Mucosa of descending colon (tissue), 3 donors: ENCODE measurements around the gene CD8A. TPM values are rescaled to one million over a fixed set of nuclear protein-coding genes. Genes with fewer than 3 reads are reported as not detected.

Experiments
- ATAC-seq: fragments of 200-7000 bp; cut with Tn5 transposase; one replicate; pipeline ENCODE4 v1.9.1; 2020; ENCODE audit warnings: mild to moderate bottlenecking, moderate library complexity
- DNase-seq, 3 donors: peaks; one replicate each; pipeline ENCODE4 v3.0.0-alpha.2; 2020
- H3K36me3 ChIP-seq: fragments of 200-600 bp; one replicate; pipeline ENCODE4 v1.8.0; 2021; ENCODE audit warnings: low read depth, mild to moderate bottlenecking
- H3K4me1 ChIP-seq: fragments of 200-600 bp; one replicate; pipeline ENCODE4 v1.8.0; 2021; ENCODE audit warnings: low read depth, mild to moderate bottlenecking
- H3K4me3 ChIP-seq: fragments of 200-600 bp; one replicate; pipeline ENCODE4 v1.8.0; 2021; ENCODE audit warnings: mild to moderate bottlenecking
- H3K9me3 ChIP-seq: fragments of 200-600 bp; one replicate; pipeline ENCODE4 v1.8.0; 2021; ENCODE audit warnings: mild to moderate bottlenecking
- intact Hi-C, 2 donors: fragments of 100-400 bp; cut with DNase I in 1 of 2; cut with micrococcal nuclease in 1 of 2; formaldehyde crosslinking; loops; one replicate each; pipeline versions ENCODE4 v1.11.0 to v1.11.1; 2022; cut with DNase I, micrococcal nuclease
- total RNA-seq, 3 donors: library from RNA; stranded (reverse); fragmentation: NEBNext Ultra II Directional in 2 of 3; extraction: Animal tissue kit (Norgen Biotek cat#: 25700) in 2 of 3; gene quantifications; one replicate each; pipeline versions ENCODE4 v1.2.1 to v1.2.4, GENCODE V29; 2021 to 2023
- TF ChIP-seq, protein P1 (sequence below): fragments of 200-600 bp; IDR thresholded peaks from one replicate; pipeline ENCODE4 v1.8.0; 2022; ENCODE audit warnings: antibody characterized with exemption, mild to moderate bottlenecking
- donor health status: DM: no; HTN: no; CAD: no; lungs with moderate emphysema.
- donor health status: DM: no; HTN: no; CAD: no.
- donor health status: DM: no; HTN: yes; CAD: no.

Gene CD8A
- total RNA-seq, 3 donors from 2014 or later: 4.1 to 9.1 (median 9.1) TPM

- intact Hi-C loops: no loop called here
- Histone ChIP-seq H3K4me1 (peaks cover 19% of the 10 kb centered on the region), H3K36me3 (no peaks in the 10 kb centered on the region), H3K9me3 (no peaks in the 10 kb centered on the region), H3K4me3 (no peak overlapping the region)
- TF ChIP-seq, protein P1, sequence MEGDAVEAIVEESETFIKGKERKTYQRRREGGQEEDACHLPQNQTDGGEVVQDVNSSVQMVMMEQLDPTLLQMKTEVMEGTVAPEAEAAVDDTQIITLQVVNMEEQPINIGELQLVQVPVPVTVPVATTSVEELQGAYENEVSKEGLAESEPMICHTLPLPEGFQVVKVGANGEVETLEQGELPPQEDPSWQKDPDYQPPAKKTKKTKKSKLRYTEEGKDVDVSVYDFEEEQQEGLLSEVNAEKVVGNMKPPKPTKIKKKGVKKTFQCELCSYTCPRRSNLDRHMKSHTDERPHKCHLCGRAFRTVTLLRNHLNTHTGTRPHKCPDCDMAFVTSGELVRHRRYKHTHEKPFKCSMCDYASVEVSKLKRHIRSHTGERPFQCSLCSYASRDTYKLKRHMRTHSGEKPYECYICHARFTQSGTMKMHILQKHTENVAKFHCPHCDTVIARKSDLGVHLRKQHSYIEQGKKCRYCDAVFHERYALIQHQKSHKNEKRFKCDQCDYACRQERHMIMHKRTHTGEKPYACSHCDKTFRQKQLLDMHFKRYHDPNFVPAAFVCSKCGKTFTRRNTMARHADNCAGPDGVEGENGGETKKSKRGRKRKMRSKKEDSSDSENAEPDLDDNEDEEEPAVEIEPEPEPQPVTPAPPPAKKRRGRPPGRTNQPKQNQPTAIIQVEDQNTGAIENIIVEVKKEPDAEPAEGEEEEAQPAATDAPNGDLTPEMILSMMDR: no peak
- peak; percentile 35 for ATAC-seq
- no peak for DNase-seq
Measured at GRCh38 chr2:86786001-86786536, 4.6 kb downstream of the CD8A start.

GRCh38 chr2:86785456-86785855 is 5.3 kb downstream of the CD8A start:
- Histone ChIP-seq H3K9me3 (no peaks in the 10 kb centered on the region), H3K4me1 (peaks cover 15% of the 10 kb centered on the region), H3K36me3 (no peaks in the 10 kb centered on the region), H3K4me3 (no peak overlapping the region)
- TF ChIP-seq, protein P1: no peak
- DNase-seq (no peak), ATAC-seq (peak; percentile 39)
- intact Hi-C loops: no loop called here

- no peaks in the 10 kb centered on the region for H3K4me1 ChIP-seq
- TF ChIP-seq, protein P1: no peak
- no peaks in the 10 kb centered on the region for H3K9me3 ChIP-seq
- intact Hi-C loops: no loop called here
- DNase-seq: no peak
- ATAC-seq: no peak
- no peaks in the 10 kb centered on the region for H3K36me3 ChIP-seq
- no peak overlapping the region for H3K4me3 ChIP-seq
Measured at GRCh38 chr2:86783615-86784339, 6.9 kb downstream of the CD8A start.

DNA sequence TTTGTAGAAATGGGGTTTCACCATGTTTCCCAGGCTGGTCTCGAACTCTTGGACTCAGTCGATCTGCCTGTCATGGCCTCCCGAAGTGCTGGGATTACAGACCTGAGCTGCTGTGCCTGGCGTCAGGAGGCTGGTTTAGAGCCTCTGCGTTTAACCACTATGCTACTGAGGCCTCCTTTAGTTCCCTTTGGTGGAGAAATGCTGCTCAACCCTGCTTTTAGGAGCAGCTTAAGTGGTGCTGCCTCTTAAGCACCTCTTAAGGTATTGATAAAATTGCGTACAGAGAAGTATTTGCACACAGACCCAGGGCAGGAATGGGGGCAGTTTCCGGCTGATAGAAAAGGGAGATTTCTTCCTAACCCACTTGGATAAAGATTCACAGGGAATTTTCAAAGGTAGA is 8.0 kb downstream of the CD8A start:
- Histone ChIP-seq H3K4me3 (no peak overlapping the region), H3K9me3 (no peaks in the 10 kb centered on the region), H3K36me3 (no peaks in the 10 kb centered on the region), H3K4me1 (no peaks in the 10 kb centered on the region)
- DNase-seq: no peak
- intact Hi-C loops: no loop called here
- TF ChIP-seq, protein P1: no peak
- no peak for ATAC-seq

GRCh38 chr2:86781363-86781762 is 9.3 kb downstream of the CD8A start:
- TF ChIP-seq, protein P1: no peak
- no peaks in the 10 kb centered on the region for H3K4me1 ChIP-seq
- DNase-seq (no peak), ATAC-seq (no peak)
- intact Hi-C loops: no loop called here
- H3K9me3 ChIP-seq: no peaks in the 10 kb centered on the region
- H3K36me3 ChIP-seq: no peaks in the 10 kb centered on the region
- no peak overlapping the region for H3K4me3 ChIP-seq
